HG03442 (cell line): Measurements from ENCODE around the gene S100A9.
"Not testable (repeated sequence)": the region's sequence is repeated elsewhere in the genome, so short reads cannot be mapped to it uniquely, and the experiment has no call there.

Source experiments
- ATAC-seq: cut with Tn5 transposase; IDR thresholded peaks from one replicate; pipeline ENCODE4 v1.9.1; 2021; ENCODE audit warnings: mild to moderate bottlenecking, moderate library complexity; ENCODE audit not compliant: unreplicated experiment

S100A9 gene

DNA sequence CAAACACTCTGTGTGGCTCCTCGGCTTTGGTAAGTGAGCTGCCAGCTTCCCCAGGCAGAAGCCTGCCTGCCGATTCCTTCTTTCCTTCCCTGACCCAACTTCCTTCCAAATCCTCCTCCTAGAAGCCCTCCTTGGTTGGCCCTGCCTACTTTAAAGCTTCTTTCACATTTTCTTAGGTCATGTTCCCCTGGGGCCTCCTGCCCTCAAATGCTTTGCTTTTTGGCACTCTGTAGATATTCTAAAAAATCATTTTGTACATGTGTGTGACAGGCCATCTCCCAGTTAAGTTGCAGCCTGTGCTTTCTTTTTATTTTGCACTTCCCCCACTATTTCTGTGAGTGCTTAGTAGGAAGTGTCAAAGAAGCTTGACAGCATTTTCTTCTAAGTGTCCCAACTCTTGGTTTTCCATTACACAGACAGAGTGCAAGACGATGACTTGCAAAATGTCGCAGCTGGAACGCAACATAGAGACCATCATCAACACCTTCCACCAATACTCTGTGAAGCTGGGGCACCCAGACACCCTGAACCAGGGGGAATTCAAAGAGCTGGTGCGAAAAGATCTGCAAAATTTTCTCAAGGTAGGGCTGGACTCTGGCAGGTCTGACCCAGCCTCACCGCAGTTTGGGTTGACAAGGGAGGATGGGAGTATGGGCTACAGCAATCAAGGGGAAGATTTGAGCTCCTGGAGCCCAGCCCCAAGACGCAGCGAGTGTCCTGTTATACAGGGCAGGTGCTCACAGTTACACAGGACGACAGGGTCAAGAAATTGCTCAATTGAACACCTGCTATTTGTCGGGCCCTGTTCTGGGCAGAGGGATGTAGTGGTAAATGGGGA, at the start of gene S100A9:
TSS of gene S100A9 (plus strand) at position 2 of the 838 bp plus-strand sequence. CDS start at position 432, 430 bp downstream.
- no peak for ATAC-seq

DNA sequence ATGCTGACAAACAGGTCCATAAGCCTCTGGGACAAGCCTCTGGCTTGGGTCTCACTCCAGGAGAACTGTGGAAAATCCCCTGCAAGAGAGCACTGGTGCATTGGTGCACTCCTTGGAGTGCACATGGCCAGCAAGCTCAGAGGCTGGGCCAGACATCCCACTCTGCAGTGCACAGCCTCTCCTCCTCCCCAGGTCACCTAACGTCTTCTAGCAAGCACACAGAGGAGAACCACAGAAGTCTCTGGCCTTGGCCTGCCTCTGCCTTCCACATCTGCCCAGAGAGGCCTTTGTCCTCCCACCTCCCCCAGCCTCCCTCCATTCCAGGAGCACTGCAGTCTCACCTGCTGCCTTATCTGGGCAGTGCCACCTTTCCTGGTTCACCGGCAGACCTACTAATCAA, 49.1 kb upstream of the S100A9 start:
- no peak for ATAC-seq

DNA sequence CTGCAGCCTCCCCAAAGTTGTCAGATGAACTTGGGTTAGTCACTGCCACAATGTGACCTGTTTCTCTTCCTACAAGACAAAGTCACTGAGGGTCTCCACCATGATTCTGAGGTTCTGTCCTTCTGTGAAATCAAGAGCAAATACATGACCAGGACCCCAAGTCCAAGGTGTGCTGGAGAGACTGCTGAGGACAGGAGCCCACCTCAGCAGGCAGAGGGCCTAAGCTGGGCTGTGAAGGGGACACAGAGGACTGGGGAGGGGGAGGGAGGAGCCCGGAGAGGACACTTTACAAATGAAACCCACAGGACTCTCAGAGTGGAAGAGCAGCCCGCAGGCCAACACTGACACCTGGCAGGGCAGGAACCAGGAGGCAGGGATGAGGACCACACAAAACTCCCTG, 48.2 kb upstream of the S100A9 start:
- no peak for ATAC-seq

DNA sequence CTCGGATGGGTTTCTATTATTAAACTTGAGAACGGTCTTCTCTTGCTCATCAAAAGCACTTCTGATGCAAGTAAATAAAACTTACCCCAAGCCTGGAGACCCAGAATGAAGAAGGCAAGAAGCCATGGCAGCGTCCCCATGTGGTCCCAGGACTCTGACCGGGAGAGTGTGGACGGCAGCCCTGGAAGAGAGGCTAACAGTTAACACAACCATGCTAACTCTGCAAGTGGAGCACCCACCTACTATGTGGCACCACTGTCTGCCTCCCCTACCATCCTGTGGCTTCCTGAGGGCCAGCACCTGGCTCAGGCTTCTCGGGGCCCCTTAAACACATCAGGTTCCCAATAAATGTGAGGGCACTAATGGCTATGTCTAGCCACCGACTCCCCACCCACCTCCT, 47.1 kb upstream of the S100A9 start:
- no peak for ATAC-seq

DNA sequence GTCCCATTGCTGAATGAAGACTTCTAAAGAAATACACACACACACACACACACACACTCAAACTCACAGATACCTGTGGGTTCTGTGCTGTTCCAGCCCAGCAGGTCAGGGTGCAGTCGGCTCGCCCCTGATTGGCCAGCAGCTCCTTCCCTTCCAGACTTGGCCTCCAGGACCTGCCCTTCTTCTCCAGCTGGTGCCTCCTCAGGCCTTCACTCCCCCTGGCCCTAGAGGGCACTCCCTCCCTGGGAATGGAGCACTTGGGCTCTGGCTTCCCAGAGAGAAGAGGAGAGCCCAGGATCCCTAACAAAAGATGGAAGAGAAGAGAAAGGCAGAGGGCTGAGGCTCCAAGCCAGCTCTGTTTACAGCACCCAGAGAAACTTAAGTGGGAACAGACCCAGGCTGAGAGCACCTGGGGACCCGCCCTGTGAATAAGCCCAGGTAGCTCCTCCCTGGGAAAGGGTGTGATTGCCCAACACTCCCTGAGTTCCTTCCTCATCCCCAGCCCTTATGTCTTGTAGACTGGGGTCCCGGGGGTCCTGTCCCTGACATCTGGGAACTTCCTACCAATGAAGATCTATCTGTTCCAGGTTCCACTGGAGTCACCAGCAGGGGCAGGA, 45.0 kb upstream of the S100A9 start, which contains the start of gene PGLYRP3:
TSS of gene PGLYRP3 (minus strand) at position 383 of the 617 bp plus-strand sequence. CDS start 2,287 bp downstream, outside the sequence.
- no peak for ATAC-seq

DNA sequence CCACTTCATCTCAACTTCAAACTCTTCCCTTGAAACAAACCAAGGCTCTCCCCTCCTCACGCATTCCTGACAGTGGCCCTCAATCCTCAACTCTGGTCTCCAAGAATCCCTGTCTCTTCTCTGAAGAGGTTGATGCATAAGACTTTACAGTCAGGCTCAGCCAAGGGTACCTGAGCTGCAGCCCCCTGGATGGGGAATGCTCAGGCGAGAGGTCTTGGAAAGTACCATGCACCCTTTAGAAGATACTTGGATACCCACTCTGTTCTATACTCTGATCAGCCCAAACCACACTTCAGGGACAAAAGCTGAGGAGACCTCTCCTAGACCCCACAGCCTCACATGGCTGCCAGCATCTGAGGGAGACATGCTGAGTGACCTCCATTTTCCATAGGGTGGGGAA, 44.4 kb upstream of the S100A9 start:
- ATAC-seq: no peak

DNA sequence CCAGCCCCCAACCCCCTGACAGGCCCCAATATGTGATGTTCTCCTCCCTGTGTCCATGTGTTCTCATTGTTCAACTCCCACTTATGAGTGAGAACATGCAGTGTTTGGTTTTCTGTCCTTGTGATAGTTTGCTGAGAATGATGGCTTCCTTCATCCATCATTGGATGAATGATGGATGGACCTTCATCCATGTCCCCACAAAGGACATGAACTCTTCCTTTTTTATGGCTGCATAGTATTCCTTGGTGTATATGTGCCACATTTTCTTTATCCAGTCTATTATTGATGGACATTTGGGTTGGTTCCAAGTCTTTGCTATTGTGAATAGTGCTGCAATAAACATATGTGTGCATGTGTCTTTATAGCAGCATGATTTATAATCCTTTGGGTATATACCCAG, 43.3 kb upstream of the S100A9 start:
- ATAC-seq: not testable (repeated sequence)

DNA sequence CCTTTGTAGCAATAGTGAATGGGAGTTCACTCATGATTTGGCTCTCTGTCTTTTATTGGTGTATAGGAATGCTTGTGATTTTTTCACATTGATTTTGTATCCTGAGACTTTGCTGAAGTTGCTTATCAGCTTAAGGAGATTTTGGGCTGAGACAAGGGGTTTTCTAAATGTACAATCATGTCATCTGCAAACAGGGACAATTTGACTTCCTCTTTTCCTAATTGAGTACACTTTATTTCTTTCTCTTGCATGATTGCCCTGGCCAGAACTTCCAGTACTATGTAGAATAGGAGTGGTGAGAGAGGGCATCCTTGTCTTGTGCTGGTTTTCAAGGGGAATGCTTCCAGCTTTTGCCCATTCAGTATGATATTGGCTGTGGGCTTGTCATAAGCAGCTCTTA, 41.6 kb upstream of the S100A9 start:
- ATAC-seq: not testable (repeated sequence)

DNA sequence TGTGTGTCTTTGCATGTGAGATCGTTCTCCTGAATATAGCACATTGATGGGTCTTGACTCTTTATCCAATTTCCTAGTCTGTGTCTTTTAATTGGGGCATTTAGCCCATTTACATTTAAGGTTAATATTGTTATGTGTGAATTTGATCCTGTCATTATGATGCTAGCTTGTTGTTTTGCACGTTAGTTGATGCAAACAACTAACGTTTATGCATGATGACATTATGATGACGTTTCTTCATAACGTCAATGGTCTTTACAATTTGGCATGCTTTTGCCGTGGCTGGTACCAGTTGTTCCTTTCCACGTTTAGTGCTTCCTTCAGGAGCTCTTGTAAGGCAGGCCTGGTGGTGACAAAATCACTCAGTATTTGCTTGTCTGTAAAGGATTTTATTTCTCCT, 39.5 kb upstream of the S100A9 start:
- not testable (repeated sequence) for ATAC-seq

DNA sequence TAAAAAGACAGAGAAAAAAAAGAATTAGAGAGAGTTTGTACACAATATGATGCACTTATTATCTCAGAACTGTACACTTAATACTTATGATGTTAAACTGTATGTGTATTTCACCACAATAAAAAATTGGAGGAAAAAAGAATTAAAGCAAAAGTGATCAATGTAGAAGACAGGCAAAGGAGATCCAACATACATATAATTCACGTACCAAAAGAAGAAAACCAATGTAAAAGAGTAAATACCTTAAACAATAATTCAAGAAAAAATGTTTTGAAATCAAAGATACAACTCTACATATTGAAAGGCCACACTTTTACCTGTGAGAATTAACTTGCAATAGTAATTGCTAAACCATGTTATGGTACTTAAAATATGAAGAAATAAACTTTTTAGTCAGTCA, 35.1 kb upstream of the S100A9 start:
- ATAC-seq: no peak

DNA sequence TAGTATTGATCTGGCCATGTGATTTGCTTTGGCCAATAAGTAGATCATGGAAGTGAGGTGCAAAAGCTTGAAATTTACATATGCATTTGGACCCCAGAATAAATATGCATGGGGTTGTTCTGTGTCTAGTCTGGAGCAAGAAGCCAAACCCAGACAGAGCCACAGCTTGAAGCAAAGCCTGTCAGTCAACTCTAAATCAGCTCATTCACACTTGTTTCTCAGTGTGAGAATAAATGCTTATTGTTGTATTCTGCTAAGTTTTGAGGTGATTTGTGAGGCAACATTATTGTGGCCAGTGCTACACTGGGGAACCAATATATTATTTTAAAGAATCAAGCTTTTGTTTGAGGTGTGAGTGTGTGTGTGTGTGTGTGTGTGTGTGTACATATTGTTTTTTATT, 32.7 kb upstream of the S100A9 start:
- ATAC-seq: no peak

DNA sequence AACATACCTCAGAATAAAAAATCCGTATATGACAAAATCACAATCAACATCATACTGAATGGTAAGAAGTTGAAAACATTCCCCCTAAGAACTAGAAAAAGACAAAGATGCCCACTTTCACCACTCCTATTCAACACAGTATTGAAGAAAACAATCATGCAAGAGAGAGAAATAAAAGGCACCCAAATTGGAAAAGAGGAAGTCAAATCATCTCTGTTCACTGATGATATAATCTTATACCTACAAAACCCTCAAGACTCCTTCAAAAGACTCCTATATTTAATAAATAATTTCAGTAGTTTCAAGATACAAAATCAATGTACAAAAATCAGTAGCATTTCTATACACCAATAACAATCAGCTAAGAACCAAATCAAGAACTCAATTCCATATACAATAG, 23.8 kb upstream of the S100A9 start:
- no peak for ATAC-seq

DNA sequence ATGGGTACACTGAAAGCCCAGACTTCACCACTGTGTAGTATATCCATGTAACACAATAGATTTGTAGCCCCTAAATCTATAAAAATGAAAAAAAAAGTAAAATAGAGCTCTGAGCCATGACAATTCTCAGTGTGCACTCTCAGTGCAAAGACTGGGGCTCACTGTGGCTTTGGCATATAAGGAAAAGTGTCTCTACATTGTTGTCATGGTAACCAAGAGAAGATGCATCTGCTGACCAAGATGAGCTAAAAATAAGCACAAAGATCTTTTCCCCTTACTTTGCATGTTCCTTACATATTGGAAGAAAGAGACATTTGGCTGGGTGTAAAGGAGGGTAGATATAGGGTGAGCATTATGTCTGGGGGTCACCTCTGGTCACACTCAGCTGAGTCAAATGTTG, 21.0 kb upstream of the S100A9 start:
- no peak for ATAC-seq

DNA sequence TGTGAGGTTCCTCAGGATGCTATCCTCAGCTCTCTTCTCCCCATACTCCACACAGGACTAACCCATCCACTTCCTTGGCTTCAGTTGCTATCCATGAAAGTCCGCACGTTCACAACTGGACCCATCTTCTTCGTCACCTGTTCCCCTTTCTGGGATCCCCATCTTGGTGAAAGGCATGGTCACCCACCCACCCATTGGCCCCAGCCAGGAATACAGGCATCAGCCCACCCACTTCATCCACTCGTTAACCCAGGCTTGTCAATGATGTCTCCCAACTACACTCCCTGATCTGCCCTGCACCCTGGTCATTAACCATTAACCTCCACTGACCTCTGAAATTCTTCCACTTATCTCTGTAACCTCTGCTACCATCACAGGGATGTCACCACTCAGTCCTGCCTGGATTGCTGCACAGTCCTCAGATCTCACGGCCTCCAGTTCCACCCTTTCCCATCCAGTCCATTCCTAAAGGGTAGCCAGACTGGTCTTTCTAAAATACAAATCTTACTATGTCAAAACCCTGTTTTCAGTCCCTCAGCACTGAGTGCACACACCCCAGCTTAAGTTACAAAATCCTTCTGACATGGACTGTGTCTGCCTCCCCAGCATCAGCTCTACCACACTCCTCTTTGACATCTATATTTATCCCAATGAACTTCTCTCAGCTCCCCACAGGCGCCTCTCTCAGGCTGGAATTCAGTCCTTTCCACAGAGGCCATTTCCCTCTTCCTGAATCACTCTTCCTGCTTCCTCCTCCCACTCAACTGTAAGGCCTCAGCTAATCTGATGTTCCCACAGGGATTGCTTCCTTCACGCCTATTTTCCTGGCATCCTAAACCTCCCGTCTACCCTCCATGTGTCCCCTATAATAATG, 19.4 kb upstream of the S100A9 start:
- ATAC-seq: no peak

DNA sequence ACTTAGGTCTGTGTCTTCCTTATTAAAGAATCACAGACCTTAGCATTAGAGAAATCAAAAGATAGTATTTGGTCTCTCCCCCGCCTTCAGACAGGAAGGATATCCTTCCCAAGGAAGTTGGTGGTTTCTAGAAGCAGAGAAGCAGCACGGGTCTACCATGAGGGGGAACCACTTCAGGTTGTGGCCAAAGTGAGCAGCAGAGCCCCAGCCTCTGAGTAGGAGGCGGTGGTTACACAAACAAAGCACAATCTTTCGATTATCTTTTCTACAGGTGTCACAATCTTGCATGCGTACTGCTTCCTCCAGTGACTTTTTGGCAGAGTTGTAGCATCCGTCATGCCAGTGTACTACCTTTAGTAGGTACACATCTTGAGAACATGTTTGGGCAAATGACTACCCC, 17.9 kb upstream of the S100A9 start:
- no peak for ATAC-seq

DNA sequence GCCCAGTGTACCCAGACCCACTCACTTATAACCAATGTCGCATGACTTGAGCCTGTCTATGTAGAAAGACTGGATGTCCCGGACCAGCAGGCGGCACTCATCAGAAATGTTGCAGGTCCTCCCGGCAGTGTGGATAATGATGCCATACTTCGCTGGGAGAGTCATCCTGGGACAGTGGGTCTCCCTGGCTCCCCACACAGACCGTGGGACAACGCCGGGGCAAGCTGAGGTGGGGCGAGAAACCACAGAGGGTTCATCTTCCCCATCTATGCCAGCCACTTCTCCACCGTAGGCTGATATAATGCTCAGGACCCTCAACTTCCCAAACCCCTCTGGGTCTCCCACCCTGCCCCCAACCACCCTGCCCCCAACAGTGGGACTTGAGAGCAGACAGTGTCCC, 17.3 kb upstream of the S100A9 start:
- ATAC-seq: no peak

DNA sequence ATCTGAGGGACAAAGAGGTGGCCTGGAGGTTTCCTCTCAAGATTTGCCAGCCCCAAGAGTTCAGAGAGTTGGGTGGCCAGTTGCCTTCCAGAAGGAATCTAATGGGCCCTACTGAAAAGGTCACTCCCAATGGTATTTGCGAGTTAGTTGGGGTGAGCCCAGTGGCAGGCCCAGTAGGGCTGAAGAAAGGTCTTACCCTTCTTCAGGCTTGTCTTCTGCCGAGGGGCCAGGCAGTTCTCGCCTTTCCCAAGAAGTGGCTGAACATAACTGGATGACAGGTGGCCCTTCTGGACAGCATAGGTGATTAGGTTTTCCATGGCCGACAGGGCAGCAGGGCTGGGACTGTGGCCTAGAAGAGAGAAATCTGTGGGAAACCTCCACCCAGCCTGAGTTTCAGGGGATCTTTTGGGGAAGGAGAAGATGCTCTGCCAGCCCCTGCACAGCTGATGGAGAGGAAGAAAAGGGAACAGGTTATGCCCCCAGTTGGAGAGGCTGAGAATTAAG, 16.2 kb upstream of the S100A9 start:
- ATAC-seq: no peak

DNA sequence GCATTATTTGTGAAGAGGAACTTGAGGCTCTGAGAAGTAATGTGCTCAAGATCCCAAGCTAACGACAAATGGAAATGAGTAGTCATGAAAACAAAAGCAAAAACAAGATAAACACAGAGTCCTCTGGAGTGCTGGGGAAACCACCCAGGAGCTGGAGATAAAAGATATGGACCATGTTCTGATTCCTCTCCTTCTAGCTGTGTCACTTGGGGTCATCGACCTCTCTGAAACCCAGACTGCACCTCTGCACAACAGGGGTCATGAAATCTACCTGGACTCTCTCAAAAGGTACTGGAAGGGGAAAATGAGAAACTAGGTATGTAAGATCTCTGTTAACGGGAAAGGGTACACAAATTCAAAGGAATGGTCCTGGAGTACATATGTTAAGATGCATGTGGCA, 15.5 kb upstream of the S100A9 start:
- no peak for ATAC-seq

DNA sequence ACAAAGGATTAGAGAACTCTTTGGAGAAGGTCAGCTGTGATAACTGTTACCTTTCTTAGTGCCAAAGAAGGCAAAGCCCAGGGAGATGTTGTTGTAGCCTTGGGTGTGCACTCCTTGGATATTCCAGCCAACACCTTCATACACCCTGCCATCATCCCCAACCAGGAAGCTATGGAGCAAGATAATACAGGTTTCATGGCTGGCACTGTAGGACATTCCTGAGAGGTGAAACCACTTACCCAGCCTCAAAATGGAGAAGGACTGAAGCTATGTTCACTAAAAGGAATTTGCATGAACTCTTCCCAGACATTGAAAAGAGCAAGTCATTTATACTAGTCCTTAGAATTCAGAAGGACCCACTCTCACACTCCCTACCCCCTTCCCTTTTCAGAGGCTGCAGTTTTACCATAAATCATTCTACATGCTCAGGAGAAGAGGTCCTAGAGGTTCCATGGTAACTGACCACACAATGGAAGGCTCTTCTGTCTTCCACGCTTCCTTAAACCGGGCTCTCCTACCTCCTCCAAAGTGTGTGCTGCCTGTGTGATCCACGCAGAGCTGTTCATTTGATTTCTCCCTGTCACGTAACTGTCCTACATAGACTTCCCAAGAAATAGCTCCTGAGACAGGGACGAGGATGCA, 14.5 kb upstream of the S100A9 start:
- ATAC-seq: no peak

DNA sequence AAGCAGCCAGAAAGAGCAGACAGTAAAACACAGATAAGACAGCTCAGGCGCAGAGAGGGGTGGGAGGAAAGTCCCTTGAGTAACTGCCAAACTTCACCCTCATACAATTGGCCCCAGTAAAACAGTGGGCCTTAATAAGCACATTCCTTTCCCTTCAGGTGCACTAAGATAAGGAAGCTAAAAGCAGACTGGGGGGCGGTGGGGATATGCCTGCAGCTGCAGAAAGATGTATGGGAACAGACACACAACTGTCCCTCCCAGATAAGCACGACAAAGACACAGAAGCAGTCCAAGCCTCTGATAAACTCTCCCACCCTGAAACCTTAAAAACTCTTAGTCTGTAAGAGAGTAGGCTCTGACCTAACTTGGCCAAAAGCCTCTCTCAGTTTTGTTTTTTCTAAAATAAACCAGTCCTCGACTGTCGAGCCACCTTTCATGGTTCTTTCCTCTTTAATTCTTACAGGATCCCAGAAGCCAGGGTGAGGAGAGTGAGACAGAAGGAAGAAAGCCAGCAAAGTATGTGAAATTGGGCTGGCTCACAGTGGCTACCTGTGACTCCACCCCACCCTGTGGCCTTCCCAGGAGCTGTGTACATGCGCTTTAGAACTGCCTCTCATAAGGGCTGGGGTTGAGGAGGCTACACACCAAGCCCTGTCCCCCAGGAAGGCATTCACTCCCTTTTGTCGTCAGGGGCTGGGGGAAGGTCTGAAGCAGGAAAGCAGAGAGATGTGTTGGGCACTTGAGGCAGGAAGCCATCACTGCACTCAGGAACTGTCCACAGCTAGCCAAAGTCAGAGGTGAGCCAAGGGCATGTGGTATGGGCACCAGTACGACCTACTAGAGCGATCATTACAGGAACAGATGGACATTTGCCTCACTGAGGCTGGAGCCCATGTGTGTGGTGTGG, 13.6 kb upstream of the S100A9 start:
- no peak for ATAC-seq
